Gastroesophageal sphincter (tissue), 3 donors: ENCODE data around the gene DET1.
"Not testable (repeated sequence)": the region's sequence is repeated elsewhere in the genome, so short reads cannot be mapped to it uniquely, and the experiment has no call there.

Source experiments
- CTCF ChIP-seq, 4 experiments: fragments of 200-600 bp in 2 of 4; fragments of 450-650 bp in 2 of 4; sonication (generic) in 1 of 4; IDR thresholded peaks; one replicate each; pipeline ENCODE4 v1.5.1; 2017 to 2019; ENCODE audit warnings: antibody characterized with exemption in 4 of 4, mild to moderate bottlenecking in 2 of 4, moderate library complexity in 2 of 4
- POLR2A ChIP-seq, 2 donors: fragments of 450-650 bp; IDR thresholded peaks; one replicate each; pipeline ENCODE4 v1.6.1; 2017; ENCODE audit warnings: antibody characterized with exemption in 2 of 2, mild to moderate bottlenecking in 2 of 2, moderate library complexity in 1 of 2

- TF ChIP-seq CTCF, POLR2A (IDR thresholded peaks at IDR 0.05): not testable (repeated sequence)
These were observed 1.5 kb upstream of the DET1 start for GRCh38 chr15:88548009-88548408.
